NK-92 treated with Interleukin-12 subunit alpha and Interleukin-12 subunit beta, amount 100 ng/mL, for 24 hours (cell line): Measurements from ENCODE around the gene SPX.

Experiments used
- DNase-seq: peaks from one replicate; lab custom pipeline; 2025; lab: John Stamatoyannopoulos, UW

The SPX gene

DNA sequence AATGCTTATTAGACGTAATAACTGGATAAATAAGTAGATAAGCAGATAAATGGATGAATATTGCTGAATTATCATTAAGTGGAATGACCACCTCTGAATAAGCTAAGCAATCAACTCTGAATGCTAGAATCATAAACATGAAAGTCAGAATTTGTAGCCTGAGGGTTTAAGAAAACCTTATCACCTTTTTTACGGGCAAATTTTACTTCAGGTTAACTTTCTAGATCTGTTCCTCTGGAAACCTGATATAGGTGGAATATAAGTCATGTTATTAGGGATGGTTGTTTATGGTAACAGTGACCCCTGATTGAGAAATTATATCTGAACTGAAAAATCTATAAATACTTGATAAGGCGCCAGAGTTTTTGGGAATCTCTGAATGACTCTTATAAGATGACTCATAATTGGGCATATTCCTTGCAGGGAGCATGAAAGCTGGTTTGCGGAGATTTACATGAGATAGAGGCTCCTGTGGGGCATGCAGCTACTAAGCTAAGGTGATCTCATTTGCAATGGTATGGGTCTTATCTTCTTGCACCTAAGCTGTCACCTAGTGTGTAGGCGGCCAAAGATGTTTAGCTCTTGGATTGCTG lies 12.1 kb downstream of the SPX start:
- DNase-seq, result no peak

- no peak for DNase-seq
Measured at GRCh38 chr12:21539797-21540196, 13.7 kb downstream of the SPX start.

GRCh38 chr12:21541773-21542172 lies 15.7 kb downstream of the SPX start:
- no peak for DNase-seq

GRCh38 chr12:21542403-21542802 lies 16.3 kb downstream of the SPX start:
- DNase-seq, result no peak

DNA sequence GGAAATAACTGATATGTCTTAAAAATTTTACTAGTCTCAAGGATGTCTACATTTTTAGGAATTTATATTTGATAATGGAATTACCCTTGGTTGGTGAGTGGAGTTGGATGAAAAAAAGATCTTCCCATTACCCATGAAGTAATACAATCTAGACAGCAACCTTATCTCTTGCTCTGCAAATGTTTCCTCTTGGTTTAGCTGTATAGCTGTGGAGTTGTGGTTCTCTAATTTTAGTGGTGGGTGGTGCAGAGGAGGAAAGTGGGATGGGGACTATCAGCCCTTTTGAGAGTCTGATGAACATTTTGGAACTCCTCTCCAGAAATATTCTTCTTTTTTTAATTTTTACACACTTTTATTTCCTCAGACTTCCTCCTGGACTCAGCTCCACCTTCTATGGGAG lies 17.1 kb downstream of the SPX start:
- DNase-seq, result no peak

DNA sequence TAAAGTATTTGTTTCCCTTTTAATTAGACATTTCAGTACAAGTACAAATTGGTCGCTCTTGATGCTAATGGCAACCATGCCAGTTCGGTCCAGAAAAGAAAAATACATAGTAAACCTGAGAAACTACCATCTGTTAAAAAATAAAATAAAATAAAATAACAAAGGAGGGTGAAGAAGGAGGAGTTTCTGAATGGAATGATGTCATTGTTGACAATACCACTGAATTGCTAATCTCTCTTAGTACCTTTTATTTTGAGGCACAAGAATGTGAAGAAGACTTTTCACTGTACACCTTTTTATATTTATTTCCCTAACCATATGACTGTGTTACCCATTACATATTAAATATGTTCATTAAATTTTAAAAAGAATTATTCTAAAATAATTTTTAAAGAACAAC lies 19.5 kb downstream of the SPX start:
- DNase-seq, result no peak

GRCh38 chr12:21546716-21547115 lies 20.6 kb downstream of the SPX start:
- no peak for DNase-seq

DNA sequence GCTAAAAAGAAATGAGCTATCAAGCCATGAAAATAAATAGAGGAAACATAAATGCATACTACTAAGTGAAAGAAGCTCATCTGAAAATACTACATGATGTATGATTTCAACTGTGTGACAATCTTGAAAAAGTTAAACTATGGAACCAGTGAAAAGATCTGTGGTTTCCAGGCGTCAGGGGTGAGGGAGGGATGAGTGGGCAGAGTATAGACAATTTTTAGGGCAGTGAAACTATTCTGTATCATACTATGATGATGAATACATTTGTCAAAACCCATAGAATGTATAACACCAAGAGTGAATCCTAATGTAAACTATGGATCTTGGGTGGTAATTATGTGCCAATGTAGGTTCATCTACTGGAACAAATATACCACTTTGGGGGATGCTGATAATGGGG lies 21.3 kb downstream of the SPX start:
- no peak for DNase-seq

- no peak for DNase-seq
Measured at GRCh38 chr12:21551841-21552465, 25.9 kb downstream of the SPX start.

GRCh38 chr12:21552635-21553328 lies 26.7 kb downstream of the SPX start:
- no peak for DNase-seq

- no peak for DNase-seq
Measured at GRCh38 chr12:21553329-21553675, 27.2 kb downstream of the SPX start.

DNA sequence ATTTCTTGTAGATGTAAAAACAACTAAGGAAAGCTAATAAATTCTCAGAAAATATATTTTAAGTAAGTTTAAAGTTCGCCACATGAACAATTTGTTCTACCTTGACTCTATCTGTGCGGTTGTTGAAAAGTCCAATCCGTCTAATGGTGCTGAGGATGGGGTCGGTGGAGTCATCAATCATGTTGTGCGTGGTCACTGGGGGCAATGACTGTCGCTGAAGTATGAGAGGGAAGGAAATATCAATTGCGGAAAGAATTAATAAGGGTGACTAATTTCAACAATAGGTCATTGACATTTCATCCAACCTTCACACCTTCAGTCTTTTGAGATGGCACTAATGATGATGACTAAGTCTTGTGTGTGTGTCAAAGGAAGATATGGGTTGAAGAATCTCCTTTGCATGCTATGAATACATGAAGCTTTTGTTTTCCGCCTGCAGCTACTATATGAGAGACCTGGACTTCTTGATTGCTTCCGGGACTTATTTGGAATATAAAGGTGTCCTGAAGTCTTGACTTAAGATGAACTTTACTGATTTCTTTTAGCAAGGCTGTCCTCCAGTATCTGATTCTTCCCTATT lies 32.1 kb downstream of the SPX start:
- no peak for DNase-seq

GRCh38 chr12:21559855-21560569 lies 33.9 kb downstream of the SPX start:
- no peak for DNase-seq

- DNase-seq, result no peak
Measured at GRCh38 chr12:21561158-21561557, 35.1 kb downstream of the SPX start.

DNA sequence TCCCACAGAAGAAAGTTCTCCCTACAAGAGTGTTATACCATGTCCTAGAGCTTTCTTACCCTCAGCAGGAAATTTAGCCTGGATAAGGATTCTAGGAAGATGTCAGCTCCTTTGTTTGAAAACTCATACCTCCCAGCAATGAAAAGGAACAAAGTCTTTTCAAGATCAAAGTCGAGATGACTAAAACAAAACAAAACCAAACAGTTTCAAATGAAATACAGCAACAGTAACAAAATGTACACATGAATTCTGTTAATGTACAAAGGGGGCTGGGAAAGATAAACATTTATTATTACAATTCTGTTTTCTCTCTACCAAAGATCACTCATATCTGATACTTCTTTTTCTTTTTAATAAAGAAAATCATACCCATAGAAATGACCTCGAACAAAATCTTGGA lies 36.8 kb downstream of the SPX start:
- no peak for DNase-seq

GRCh38 chr12:21566223-21566906 lies 40.3 kb downstream of the SPX start:
- DNase-seq, result no peak

GRCh38 chr12:21566907-21567394 lies 40.9 kb downstream of the SPX start:
- DNase-seq, result no peak

DNA sequence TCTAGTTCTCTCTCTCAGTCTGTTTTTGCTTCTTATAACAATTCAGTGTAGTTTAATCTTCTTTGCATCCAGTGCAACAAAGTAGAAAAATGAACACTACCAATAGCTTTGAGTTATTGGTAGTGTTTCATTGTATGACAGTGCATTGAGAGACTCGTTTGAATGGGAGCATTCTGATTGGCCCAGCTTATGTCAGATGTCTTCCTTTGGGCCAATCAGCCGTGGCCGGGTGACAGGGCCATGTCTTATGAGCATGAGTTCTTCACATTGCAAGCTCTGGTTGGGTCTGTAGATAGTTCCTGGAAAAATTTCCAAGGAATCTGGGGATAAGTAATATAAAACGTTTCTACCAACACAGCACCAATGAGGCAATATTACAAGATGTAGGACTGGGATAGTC lies 42.0 kb downstream of the SPX start:
- no peak for DNase-seq

GRCh38 chr12:21571046-21571445 lies 45.0 kb downstream of the SPX start:
- no peak for DNase-seq

- DNase-seq, result no peak
Measured at GRCh38 chr12:21573733-21574358, 47.8 kb downstream of the SPX start.

- DNase-seq, result no peak
Measured at GRCh38 chr12:21576431-21576830, 50.3 kb downstream of the SPX start.

DNA sequence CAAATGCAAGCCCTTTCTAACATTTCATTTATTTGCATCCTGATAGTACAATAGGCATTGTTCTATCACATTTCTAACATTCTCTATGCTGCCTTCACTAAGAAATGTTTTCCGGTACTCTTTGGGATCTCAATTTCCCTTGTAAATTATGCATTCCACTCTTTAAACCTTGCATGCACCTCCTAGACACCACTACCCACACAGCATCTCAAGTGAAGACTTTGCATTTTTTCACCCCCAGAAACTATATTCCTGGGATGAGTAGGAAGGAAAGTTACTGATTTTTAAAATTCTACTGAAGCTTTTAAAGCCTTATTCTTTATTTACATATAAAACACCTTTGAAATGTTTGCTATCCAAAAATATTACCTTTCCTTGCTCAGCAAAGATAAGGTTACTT lies 51.4 kb downstream of the SPX start:
- no peak for DNase-seq
